ENCODE data around the gene CCK.

DNA sequence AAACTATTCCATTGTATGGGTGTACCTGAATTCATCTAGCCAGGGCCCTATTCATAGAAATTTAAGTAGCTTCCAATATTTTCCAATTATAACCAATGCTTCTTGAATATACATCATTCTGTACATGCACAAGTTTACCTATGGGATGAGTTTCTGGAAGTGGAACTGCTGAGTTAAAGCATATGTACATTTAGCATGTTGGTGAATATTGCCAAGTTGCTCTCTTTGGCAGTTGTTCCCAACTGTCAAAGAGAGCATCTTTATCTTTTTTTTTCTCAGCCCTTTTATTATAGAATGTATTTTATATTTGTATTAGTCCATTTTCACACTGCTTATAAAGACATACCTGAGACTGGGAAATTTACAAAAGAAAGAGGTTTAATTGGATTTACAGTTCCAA, 8.3 kb upstream of the CCK start:
- TF ChIP-seq, protein P1, sequence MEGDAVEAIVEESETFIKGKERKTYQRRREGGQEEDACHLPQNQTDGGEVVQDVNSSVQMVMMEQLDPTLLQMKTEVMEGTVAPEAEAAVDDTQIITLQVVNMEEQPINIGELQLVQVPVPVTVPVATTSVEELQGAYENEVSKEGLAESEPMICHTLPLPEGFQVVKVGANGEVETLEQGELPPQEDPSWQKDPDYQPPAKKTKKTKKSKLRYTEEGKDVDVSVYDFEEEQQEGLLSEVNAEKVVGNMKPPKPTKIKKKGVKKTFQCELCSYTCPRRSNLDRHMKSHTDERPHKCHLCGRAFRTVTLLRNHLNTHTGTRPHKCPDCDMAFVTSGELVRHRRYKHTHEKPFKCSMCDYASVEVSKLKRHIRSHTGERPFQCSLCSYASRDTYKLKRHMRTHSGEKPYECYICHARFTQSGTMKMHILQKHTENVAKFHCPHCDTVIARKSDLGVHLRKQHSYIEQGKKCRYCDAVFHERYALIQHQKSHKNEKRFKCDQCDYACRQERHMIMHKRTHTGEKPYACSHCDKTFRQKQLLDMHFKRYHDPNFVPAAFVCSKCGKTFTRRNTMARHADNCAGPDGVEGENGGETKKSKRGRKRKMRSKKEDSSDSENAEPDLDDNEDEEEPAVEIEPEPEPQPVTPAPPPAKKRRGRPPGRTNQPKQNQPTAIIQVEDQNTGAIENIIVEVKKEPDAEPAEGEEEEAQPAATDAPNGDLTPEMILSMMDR (IDR thresholded peaks at IDR 0.05) = no peak
- no peak for TF ChIP-seq POLR2A (IDR thresholded peaks at IDR 0.05)

All from testis (tissue), 2 donors.